ENCODE results near the gene SLC25A24.

GRCh38 chr1:108106775-108107174 is 93.4 kb downstream of the SLC25A24 start:
- TF ChIP-seq GATA3 (IDR thresholded peaks at IDR 0.05; ENCODE audit: low read depth, low read length) (no peak), GATA2 (IDR thresholded peaks at IDR 0.05; ENCODE audit: low read depth, low read length) (no peak)

All from SH-SY5Y (cell line).